Suprapubic skin (tissue), 4 donors: ENCODE data around the gene DNM3.

Experiments
- EP300 ChIP-seq: sonication (generic); formaldehyde crosslinking; IDR thresholded peaks from one replicate; pipeline ENCODE4 v1.6.1; 2017; ENCODE audit warnings: antibody characterized with exemption
- POLR2A ChIP-seq, 2 donors: fragments of 450-650 bp; IDR thresholded peaks; one replicate each; pipeline ENCODE4 v1.6.1; 2017; ENCODE audit warnings: antibody characterized with exemption in 2 of 2, mild to moderate bottlenecking in 2 of 2, moderate library complexity in 2 of 2
- POLR2AphosphoS5 ChIP-seq, 3 donors: sonication (generic); formaldehyde crosslinking; IDR thresholded peaks; one replicate each; pipeline ENCODE4 v1.6.1; 2017; ENCODE audit warnings: antibody characterized with exemption in 3 of 3
- TF ChIP-seq, protein P1 (sequence below), 2 donors: fragments of 200-600 bp in 1 of 2; fragments of 450-650 bp in 1 of 2; sonication (generic) in 1 of 2; IDR thresholded peaks; one replicate each; pipeline ENCODE4 v1.5.1; 2016 to 2019; ENCODE audit warnings: antibody characterized with exemption in 2 of 2, mild to moderate bottlenecking in 1 of 2, moderate library complexity in 1 of 2

DNA sequence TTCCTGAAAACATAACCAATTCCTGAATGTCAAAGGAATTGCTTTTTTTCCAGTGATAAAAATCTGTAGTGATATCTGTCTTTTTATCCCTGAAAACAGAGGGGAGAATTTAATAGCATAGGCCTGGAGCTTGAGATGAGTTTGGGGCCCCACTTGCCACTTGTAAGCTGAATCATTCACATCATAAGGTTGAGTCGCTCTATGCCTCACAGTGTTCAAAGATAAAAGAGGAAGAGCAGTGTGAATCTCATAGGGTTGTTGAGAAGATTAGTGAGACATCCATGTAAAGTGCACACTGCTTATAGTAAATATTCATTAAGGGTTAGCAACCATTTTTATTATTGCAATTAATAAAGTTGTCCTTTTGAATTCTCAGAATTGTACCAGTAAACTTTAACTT lies 271.3 kb downstream of the DNM3 start:
- no peak for TF ChIP-seq POLR2A (IDR thresholded peaks at IDR 0.05)
- TF ChIP-seq, protein P1, sequence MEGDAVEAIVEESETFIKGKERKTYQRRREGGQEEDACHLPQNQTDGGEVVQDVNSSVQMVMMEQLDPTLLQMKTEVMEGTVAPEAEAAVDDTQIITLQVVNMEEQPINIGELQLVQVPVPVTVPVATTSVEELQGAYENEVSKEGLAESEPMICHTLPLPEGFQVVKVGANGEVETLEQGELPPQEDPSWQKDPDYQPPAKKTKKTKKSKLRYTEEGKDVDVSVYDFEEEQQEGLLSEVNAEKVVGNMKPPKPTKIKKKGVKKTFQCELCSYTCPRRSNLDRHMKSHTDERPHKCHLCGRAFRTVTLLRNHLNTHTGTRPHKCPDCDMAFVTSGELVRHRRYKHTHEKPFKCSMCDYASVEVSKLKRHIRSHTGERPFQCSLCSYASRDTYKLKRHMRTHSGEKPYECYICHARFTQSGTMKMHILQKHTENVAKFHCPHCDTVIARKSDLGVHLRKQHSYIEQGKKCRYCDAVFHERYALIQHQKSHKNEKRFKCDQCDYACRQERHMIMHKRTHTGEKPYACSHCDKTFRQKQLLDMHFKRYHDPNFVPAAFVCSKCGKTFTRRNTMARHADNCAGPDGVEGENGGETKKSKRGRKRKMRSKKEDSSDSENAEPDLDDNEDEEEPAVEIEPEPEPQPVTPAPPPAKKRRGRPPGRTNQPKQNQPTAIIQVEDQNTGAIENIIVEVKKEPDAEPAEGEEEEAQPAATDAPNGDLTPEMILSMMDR (IDR thresholded peaks at IDR 0.05): no peak
- no peak for TF ChIP-seq EP300
- TF ChIP-seq POLR2AphosphoS5 (IDR thresholded peaks at IDR 0.05): no peak
